HCT116 (cell line): ENCODE results near the gene GPM6B.

ENCODE experiments used
- CTCF ChIP-seq, 3 experiments: fragments of 200-600 bp in 1 of 3; sonication (generic) in 1 of 3; IDR thresholded peaks in 2 of 3; conservative IDR thresholded peaks in 1 of 3; 2 replicates each; pipeline ENCODE4 v1.5.1; 2012 to 2017; ENCODE audit warnings: low read depth in 2 of 3, low read length in 2 of 3, antibody characterized with exemption in 1 of 3, borderline replicate concordance in 1 of 3, control low read depth in 1 of 3, mild to moderate bottlenecking in 1 of 3, mixed read lengths in 1 of 3, mixed run types in 1 of 3, moderate library complexity in 1 of 3; ENCODE audit not compliant: insufficient read depth in 1 of 3
- EZH2 ChIP-seq: fragments of 200-600 bp; sonication (generic); IDR thresholded peaks from 2 replicates; pipeline ENCODE4 v1.6.1; 2017; ENCODE audit warnings: antibody characterized with exemption, mixed run types
- JUND ChIP-seq: IDR thresholded peaks from 2 replicates; pipeline ENCODE4 v1.6.1; 2012
- POLR2AphosphoS5 ChIP-seq: IDR thresholded peaks from 2 replicates; pipeline ENCODE4 v1.6.1; 2011; ENCODE audit warnings: mild to moderate bottlenecking, low read depth, low read length, moderate library complexity
- SP1 ChIP-seq: IDR thresholded peaks from 2 replicates; pipeline ENCODE4 v1.6.1; 2012; ENCODE audit warnings: low read depth
- ZNF274 ChIP-seq: fragments of 200-500 bp; sonication (Bioruptor generic); IDR thresholded peaks from 2 replicates; pipeline ENCODE4 v1.6.1; 2014; ENCODE audit warnings: mild to moderate bottlenecking, low read depth, low read length, inconsistent platforms

- TF ChIP-seq POLR2AphosphoS5 (no peak), CTCF (IDR thresholded peaks at IDR 0.05 in 2 of 3, conservative IDR thresholded peaks at IDR 0.05 in 1 of 3; ENCODE audit: borderline replicate concordance in 1 of 3, insufficient read depth in 1 of 3, low read depth in 2 of 3, low read length in 2 of 3) (no peak), ZNF274 (no peak), JUND (no peak), EZH2 (no peak), SP1 (no peak)
Measured at GRCh38 chrX:13826770-13827169, 9.9 kb upstream of the GPM6B start.
